Dermis blood vessel endothelial cell (primary cell): ENCODE results near the gene P2RX1. TPM values are rescaled to one million over a fixed set of nuclear protein-coding genes. Genes with fewer than 3 reads are reported as not detected.

ENCODE experiments used
- DNase-seq: peaks from one replicate; pipeline ENCODE4 v3.0.0; 2010
- total RNA-seq: library from RNA; depleted of rRNA; stranded (reverse); fragments of >200 nt; gene quantifications from 2 replicates; pipeline ENCODE4 v1.2.3, GENCODE V29; 2014

The P2RX1 gene
- not detected in 2 replicates for total RNA-seq

- DNase-seq = no peak
These were observed at the start of gene P2RX1 for GRCh38 chr17:3915995-3916696. TSS of gene P2RX1 (minus strand) at chr17:3916465. CDS start at chr17:3916225, 240 bp downstream.

DNA sequence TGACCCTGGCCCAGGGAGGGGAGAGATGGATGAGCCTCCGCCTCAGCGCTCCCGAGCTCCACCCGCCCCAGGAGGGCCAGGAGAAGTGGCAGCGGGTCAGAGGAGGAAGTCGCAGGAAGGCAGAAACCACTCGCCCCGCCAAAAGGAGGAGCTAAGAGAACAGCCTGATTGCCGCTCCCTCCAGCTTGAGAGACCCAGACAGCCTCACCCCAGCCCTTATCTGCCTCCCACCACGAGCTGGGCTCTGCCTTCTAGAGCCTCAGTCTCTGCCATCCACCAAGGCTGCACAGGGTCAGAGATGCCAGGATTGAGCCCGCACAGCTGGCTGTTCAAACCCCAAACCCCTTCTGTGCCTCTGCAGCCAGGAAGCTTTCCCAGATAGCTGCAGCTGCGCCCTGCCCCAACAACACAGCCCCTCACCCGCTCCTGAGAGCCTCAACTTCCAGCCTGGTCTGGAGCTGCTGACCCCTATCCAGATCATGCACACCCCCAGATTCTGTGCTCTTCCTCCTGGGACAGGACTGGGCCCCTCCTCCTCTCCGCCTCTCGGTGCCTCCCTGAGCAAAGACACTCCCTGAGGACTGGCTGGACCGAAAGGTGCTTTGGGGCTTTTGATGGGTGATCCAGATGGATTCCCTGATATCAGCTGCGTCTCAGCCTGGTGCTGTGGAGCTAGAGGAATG lies 49.0 kb upstream of the P2RX1 start:
- peak; percentile 24 for DNase-seq

GRCh38 chr17:3964203-3965117 lies 48.2 kb upstream of the P2RX1 start, which contains the start of gene ATP2A3:
TSS of gene ATP2A3 (minus strand) at chr17:3964437. CDS start at chr17:3964291, 146 bp downstream.
- no peak for DNase-seq

- no peak for DNase-seq
These were observed 47.3 kb upstream of the P2RX1 start for GRCh38 chr17:3963237-3964201.

DNA sequence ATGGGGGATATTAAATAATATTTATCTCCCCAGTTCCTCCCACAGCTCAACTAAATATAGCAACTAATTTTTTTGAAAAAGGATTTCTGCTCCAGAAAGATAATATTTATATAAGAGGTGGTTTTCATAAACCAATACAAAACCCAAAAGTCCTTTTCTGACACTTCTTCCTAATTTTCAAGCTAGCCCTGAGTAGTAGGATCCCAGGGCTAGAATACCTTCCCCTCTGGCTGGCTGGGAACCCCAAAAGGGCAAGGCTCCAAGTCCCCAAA lies 46.6 kb upstream of the P2RX1 start:
- no peak for DNase-seq

- no peak for DNase-seq
These were observed 46.1 kb upstream of the P2RX1 start for GRCh38 chr17:3962217-3962964.

DNA sequence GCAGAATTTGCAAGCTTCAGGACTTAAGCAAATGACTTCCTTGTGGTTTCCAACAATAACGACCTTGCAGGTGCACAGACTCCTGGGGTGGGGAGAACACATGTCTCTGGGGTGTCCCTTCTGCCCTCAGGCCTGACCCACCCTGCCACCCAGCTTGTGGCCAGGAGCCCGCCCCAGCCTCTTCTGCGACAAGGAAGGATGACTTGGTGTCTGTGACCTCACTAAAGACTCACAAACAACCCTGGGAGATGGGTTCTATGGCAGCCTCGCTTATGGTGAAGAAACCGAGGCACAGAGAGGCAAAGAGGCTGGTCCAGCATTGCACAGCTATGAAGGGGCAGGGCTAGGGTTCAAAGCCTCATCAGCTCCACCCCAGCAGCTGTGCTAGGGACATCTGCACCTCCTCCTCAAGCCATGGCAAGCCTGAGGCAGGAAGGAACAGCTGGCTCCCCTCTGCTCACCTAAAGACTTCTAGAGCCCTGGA lies 45.3 kb upstream of the P2RX1 start:
- DNase-seq = no peak

GRCh38 chr17:3960764-3961163 lies 44.5 kb upstream of the P2RX1 start:
- no peak for DNase-seq

DNA sequence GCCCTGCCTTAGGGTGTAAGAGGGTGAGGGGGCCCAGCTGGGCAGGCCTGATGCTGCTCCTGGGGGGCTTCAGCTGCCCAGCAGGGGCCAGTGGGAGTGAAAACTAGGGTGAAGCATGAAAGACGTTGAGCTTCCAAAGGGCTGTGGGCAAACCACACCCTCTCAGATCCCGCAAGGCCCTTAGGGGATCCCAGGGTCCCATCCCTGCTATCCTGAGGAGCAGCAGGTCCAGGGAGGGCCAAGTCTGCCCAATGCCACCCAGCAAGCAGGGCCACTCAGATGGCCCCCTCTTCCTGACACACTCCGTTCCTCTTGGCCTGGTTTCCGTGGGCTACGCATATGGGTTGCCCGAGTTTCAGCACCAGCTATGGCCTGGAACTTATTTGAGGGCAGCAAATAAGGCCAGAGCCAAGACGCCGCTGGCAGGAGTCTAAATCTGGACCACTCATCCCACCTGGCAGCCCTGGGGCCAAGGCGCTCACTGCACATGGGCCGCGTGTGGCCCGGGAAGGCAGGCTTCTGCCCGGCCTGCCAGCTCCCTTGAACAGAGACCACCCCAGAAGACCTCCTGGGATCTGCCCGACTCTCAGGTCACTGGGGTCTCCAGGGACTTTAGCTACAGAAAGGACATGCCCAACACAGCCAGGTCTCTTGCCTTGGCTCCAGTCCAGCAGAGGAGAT lies 43.8 kb upstream of the P2RX1 start:
- DNase-seq = no peak

GRCh38 chr17:3959295-3959899 lies 43.1 kb upstream of the P2RX1 start:
- DNase-seq = peak; percentile 56

DNA sequence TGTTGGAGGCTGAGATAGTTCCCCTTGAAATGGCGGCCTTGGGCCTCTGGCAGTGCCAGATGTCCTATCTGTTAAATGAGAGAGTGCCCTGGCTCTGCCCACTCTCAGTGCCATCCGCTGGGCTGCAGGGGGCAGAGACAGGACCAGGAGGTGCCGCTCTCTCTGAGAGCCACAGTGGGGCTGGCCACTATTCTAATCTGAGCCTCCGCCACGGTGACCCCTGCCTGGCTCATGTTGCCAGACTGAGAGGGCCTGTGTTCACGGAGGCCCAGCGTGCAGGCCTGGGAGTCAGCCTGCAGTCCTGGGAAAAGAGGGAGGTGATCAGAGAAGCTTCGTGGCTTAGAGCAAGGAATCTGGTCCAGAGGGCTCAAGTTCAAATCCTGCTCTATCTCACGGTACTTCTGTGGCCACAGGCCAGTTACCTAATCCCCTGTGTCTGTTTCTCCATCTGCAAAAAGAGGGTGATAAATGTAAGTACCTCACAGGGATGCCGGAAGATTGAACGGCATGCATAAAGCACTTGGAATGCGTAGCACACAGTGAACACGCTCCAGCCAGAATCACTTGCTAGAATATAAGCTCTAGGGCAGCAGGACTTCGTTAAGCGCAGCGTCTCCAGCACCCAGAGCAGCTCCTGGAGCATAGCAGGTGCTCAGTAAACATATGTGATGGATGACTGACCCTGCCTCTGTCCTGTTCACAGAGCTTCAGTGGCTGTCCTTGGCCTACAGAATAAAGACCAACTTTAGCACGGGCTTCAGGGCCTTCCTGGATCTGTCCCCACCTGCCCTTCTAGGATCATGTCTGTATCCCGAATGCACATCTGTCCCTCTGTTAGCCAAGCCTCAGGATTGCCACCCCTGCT lies 41.7 kb upstream of the P2RX1 start:
- DNase-seq = no peak

- DNase-seq = no peak
These were observed 40.7 kb upstream of the P2RX1 start for GRCh38 chr17:3956983-3957382.

DNA sequence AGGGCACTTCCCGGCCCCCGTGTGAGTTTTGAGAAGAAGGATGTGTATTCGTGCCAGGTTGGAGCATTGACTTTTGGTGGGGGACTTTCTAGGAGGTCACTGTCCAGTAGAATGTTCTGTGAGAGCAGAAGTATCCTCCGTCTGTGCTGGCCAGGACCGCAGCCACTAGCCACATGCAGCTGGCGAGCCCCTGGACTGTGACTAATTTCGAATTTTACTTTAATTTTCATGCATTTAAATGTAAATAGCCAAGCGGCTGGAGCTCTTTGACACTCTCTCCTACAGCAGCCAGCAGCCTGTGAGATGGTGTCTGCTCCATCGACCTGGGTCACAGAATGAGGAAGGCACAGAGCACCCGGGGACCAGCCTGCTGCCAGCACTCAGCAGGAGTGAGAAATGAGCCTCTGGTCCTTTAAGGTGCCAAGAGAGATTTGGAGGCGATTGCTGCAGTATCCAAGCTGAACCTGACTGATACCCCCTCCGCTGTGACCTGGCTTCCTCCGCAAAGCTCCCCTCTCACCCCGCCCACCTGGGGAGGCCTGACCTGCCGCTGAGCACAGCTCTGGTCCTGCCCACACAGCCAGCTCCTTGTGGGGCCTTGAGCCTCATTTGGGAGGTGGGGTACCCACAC lies 40.2 kb upstream of the P2RX1 start:
- DNase-seq = no peak

DNA sequence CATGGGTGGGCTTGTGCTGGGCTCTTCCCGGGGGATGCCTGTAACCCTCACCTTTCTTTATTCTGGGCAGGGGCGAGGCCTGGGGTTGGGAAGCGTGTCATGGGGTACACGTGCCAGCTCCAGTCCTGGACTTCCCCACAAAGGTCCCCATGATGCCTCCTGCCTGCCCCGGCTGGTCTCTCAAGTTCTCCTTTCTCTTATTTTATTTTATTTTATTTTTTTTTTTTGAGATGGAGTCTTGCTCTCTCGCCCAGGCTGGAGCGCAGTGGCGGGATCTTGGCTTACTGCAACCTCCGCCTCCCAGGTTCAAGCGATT lies 39.4 kb upstream of the P2RX1 start:
- no peak for DNase-seq

GRCh38 chr17:3954976-3955672 lies 38.9 kb upstream of the P2RX1 start:
- DNase-seq = peak; percentile 19

- DNase-seq = no peak
These were observed 37.8 kb upstream of the P2RX1 start for GRCh38 chr17:3954086-3954485.

- no peak for DNase-seq
These were observed 37.3 kb upstream of the P2RX1 start for GRCh38 chr17:3953542-3953941.

GRCh38 chr17:3952186-3952585 lies 35.9 kb upstream of the P2RX1 start:
- DNase-seq = no peak
